Parathyroid adenoma (tissue), 2 donors: ENCODE results near the gene HS3ST3B1.

Experiments
- H2AFZ ChIP-seq: fragments of 300-600 bp; sonication (generic); one replicate; pipeline ENCODE4 v1.7.0; 2017; ENCODE audit warnings: antibody characterized with exemption, mild to moderate bottlenecking
- H3K27ac ChIP-seq: fragments of 300-600 bp; sonication (generic); one replicate; pipeline ENCODE4 v1.7.0; 2017
- H3K27me3 ChIP-seq: fragments of 300-600 bp; sonication (generic); one replicate; pipeline ENCODE4 v1.7.0; 2017; ENCODE audit warnings: low read length; ENCODE audit not compliant: control insufficient read depth, insufficient read depth
- H3K36me3 ChIP-seq: fragments of 300-600 bp; sonication (generic); one replicate; pipeline ENCODE4 v1.7.0; 2017; ENCODE audit warnings: low read length; ENCODE audit not compliant: control insufficient read depth, insufficient read depth
- H3K4me1 ChIP-seq: fragments of 300-600 bp; sonication (generic); one replicate; pipeline ENCODE4 v1.7.0; 2017; ENCODE audit warnings: control low read depth
- H3K4me2 ChIP-seq: fragments of 300-600 bp; sonication (generic); one replicate; pipeline ENCODE4 v1.7.0; 2017; ENCODE audit warnings: low read length
- H3K4me3 ChIP-seq: fragments of 300-600 bp; sonication (generic); one replicate; pipeline ENCODE4 v1.7.0; 2017; ENCODE audit warnings: low read depth, low read length
- H3K79me2 ChIP-seq: fragments of 300-600 bp; sonication (generic); one replicate; pipeline ENCODE4 v1.7.0; 2017; ENCODE audit warnings: control low read depth
- H3K9ac ChIP-seq: fragments of 300-600 bp; sonication (generic); one replicate; pipeline ENCODE4 v1.7.0; 2017; ENCODE audit warnings: mild to moderate bottlenecking
- H3K9me3 ChIP-seq: fragments of 300-600 bp; sonication (generic); one replicate; pipeline ENCODE4 v1.7.0; 2017; ENCODE audit warnings: low read length; ENCODE audit not compliant: control insufficient read depth
- CTCF ChIP-seq: fragments of 300-600 bp; sonication (generic); IDR thresholded peaks from one replicate; pipeline ENCODE4 v1.7.0; 2017; ENCODE audit warnings: antibody characterized with exemption, mild to moderate bottlenecking
- donor health status: primary hyperparathyroidism.

Gene HS3ST3B1

DNA sequence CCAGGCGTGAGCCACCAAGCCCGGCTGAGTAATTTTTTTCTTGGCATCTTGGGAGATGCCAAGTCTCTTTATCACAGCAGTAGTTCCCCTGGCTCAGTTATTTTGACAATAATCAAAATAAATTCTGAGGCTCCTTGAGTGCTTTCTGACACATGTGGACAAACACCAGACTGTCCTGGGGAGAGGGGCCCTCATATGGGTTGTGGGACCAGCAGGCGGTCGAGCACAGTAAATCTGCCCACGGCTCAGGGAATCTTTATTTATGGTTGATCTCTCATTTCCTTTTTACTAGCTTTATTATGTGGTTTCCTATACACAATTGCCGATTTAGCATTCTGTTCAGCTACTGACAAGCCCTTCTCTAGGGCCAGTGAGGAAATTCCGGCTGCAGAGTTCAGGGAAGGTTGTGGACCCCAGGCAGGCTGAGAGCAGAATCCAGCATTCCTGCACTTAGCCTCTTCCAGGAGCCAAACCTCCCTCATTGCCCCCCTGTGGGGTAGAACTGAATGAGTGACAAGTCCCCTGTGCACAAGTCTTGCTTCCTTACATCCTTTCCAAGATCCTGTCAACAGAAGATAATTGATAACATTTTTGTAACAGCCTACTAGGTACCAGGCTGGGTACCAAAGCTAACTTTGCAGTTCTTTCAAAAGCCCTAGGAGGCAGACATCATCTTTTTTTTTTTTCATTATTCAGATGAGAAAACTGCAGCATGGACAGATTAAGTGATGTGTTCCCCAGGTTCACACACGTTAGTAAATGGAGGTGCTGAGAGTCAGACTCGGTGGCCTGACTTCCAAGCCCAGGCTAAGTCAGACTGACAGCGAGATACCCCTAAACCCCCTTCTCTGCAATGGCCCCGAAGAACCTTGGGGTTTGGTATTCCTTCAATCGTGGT lies 40.2 kb downstream of the HS3ST3B1 start:
- H3K4me1 ChIP-seq, result no peaks in the 10 kb centered on the region
- no peak overlapping the region for H2AFZ ChIP-seq
- no peaks in the 10 kb centered on the region for H3K79me2 ChIP-seq
- H3K4me3 ChIP-seq, result no peak overlapping the region
- H3K27me3 ChIP-seq, result no peaks in the 10 kb centered on the region
- H3K27ac ChIP-seq, result no peak overlapping the region
- H3K9me3 ChIP-seq, result no peaks in the 10 kb centered on the region
- no peak overlapping the region for H3K9ac ChIP-seq
- H3K4me2 ChIP-seq, result no peak overlapping the region
- H3K36me3 ChIP-seq, result no peaks in the 10 kb centered on the region
- TF ChIP-seq CTCF, result no peak

GRCh38 chr17:14341866-14342265 lies 41.0 kb downstream of the HS3ST3B1 start:
- no peaks in the 10 kb centered on the region for H3K9me3 ChIP-seq
- TF ChIP-seq CTCF, result no peak
- no peaks in the 10 kb centered on the region for H3K4me1 ChIP-seq
- no peaks in the 10 kb centered on the region for H3K27me3 ChIP-seq
- H2AFZ ChIP-seq, result no peak overlapping the region
- H3K4me3 ChIP-seq, result no peak overlapping the region
- H3K79me2 ChIP-seq, result no peaks in the 10 kb centered on the region
- H3K36me3 ChIP-seq, result no peaks in the 10 kb centered on the region
- no peak overlapping the region for H3K9ac ChIP-seq
- H3K4me2 ChIP-seq, result no peak overlapping the region
- no peak overlapping the region for H3K27ac ChIP-seq

DNA sequence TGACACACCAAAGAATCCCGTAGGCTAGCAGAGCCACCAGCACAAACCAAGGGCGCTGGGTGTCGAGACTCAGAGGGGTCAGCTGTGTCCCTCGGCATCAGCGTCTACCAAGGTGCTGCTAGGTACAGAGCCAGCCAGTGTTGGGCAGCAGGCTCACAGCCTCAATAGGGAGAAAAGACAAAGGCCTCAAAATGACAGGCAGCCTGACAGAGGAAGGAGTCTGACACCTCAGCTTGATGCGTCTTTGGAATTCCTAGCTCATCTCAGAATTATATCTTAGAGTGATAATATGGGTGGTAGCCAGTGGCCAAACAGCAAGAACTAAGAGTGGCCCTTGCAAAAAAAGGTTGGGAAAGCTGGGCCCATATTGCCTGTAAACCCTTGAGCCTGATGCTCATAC lies 45.9 kb downstream of the HS3ST3B1 start:
- no peaks in the 10 kb centered on the region for H3K79me2 ChIP-seq
- TF ChIP-seq CTCF, result no peak
- H3K36me3 ChIP-seq, result no peaks in the 10 kb centered on the region

GRCh38 chr17:14351493-14351892 lies 50.6 kb downstream of the HS3ST3B1 start:
- Histone ChIP-seq H3K79me2 (no peaks in the 10 kb centered on the region), H3K4me2 (no peak overlapping the region), H3K4me1 (no peaks in the 10 kb centered on the region), H3K27me3 (no peaks in the 10 kb centered on the region), H3K4me3 (no peak overlapping the region), H3K9ac (no peak overlapping the region), H3K36me3 (no peaks in the 10 kb centered on the region), H3K27ac (no peak overlapping the region), H3K9me3 (no peaks in the 10 kb centered on the region), H2AFZ (no peak overlapping the region)
- no peak for TF ChIP-seq CTCF

More for the DNA sequence above, 45.9 kb downstream of the HS3ST3B1 start:
- H3K4me3 ChIP-seq, result no peak overlapping the region
- no peak overlapping the region for H3K27ac ChIP-seq
- H3K4me2 ChIP-seq, result no peak overlapping the region
- no peak overlapping the region for H2AFZ ChIP-seq
- no peak overlapping the region for H3K9ac ChIP-seq
- H3K27me3 ChIP-seq, result no peaks in the 10 kb centered on the region
- no peaks in the 10 kb centered on the region for H3K4me1 ChIP-seq
- H3K9me3 ChIP-seq, result no peaks in the 10 kb centered on the region

DNA sequence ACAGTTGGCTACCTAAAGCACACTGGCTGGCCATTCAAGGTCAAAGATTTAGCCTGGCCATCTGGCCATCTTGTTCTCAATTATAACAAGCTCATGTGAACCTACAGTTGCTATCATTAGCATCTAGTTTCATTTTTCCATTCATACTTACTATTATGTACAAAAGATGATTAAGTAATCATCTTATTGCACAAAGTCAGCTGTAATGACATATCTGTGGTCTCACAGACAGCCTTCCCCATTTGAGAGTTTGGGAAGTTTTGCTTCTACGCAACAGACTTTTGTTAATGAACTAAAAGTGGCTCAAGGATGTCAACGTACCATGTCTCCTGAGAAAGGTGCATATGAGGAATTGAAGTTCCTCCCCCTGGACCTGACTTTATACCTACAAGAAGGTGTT lies 51.3 kb downstream of the HS3ST3B1 start:
- Histone ChIP-seq H3K27me3 (no peaks in the 10 kb centered on the region), H2AFZ (no peak overlapping the region), H3K9ac (no peak overlapping the region), H3K4me3 (no peak overlapping the region), H3K4me1 (no peaks in the 10 kb centered on the region), H3K36me3 (no peaks in the 10 kb centered on the region), H3K27ac (no peak overlapping the region), H3K79me2 (no peaks in the 10 kb centered on the region), H3K9me3 (no peaks in the 10 kb centered on the region), H3K4me2 (no peak overlapping the region)
- no peak for TF ChIP-seq CTCF
